IMR-90 (cell line): ENCODE results near the gene C16orf89. TPM values are rescaled to one million over a fixed set of nuclear protein-coding genes. Genes with fewer than 3 reads are reported as not detected.
"Not testable (repeated sequence)": the region's sequence is repeated elsewhere in the genome, so short reads cannot be mapped to it uniquely, and the experiment has no call there.

Source experiments
- ATAC-seq: fragments of 200-7000 bp; cut with Tn5 transposase; 2 replicates; pipeline ENCODE4 v1.9.1; 2020; ENCODE audit warnings: low read depth, mild to moderate bottlenecking, moderate library complexity
- BruUV-seq: library from RNA; stranded (reverse); fragments of 400-500 nt; replicated peaks from 2 replicates; lab custom pipeline; 2021; lab: Mats Ljungman, UMichigan
- CTCF ChIA-PET: fragments of 300-600 bp; formaldehyde crosslinking; extraction: SDS; loops from one replicate; lab custom pipeline; 2021; ENCODE audit warnings: antibody characterized with exemption; lab: Yijun Ruan, JAX
- POLR2A ChIA-PET: fragments of 300-600 bp; sonication (Branson Sonifier 250); formaldehyde crosslinking; loops from one replicate; lab custom pipeline; 2022; ENCODE audit warnings: antibody characterized with exemption; ENCODE audit not compliant: unreplicated experiment; lab: Charles Lee
- DNase-seq: peaks from one replicate; pipeline ENCODE4 v3.0.0; 2013
- H2AFZ ChIP-seq: replicated peaks from 2 replicates; pipeline ENCODE3; 2013; ENCODE audit warnings: low read length, mild to moderate bottlenecking; ENCODE audit not compliant: poor library complexity
- H2AK5ac ChIP-seq: 2 replicates; pipeline ENCODE4 v1.6.1; 2013; ENCODE audit warnings: low read depth, low read length, inconsistent platforms
- H2AK9ac ChIP-seq: replicated peaks from 2 replicates; pipeline ENCODE3; 2013; ENCODE audit warnings: mild to moderate bottlenecking, low read depth, low read length, moderate library complexity; ENCODE audit not compliant: poor library complexity
- H2BK120ac ChIP-seq: 2 replicates; pipeline ENCODE4 v1.6.1; 2013; ENCODE audit warnings: low read depth, low read length, inconsistent platforms
- H2BK15ac ChIP-seq: 3 replicates; pipeline ENCODE4 v1.6.1; 2013; ENCODE audit warnings: low read depth, low read length, inconsistent platforms
- H2BK20ac ChIP-seq: 2 replicates; pipeline ENCODE4 v1.6.1; 2013; ENCODE audit warnings: low read depth, mild to moderate bottlenecking, inconsistent platforms, low read length, moderate library complexity
- H2BK5ac ChIP-seq: 2 replicates; pipeline ENCODE4 v1.6.1; 2013; ENCODE audit warnings: mild to moderate bottlenecking, low read depth, low read length, inconsistent platforms; ENCODE audit not compliant: poor library complexity, severe bottlenecking
- H3K14ac ChIP-seq: replicated peaks from 2 replicates; pipeline ENCODE4 v1.6.1; 2013; ENCODE audit warnings: low read depth, low read length, inconsistent platforms
- H3K18ac ChIP-seq: 2 replicates; pipeline ENCODE4 v1.6.1; 2013; ENCODE audit warnings: low read depth, low read length, control low read depth
- H3K23ac ChIP-seq: 2 replicates; pipeline ENCODE4 v1.6.1; 2013; ENCODE audit warnings: low read depth, low read length, inconsistent platforms
- H3K27ac ChIP-seq: 2 replicates; pipeline ENCODE4 v1.5.1; 2013; ENCODE audit warnings: mild to moderate bottlenecking, control low read depth, low read length; ENCODE audit not compliant: insufficient read depth
- H3K27me3 ChIP-seq: 2 replicates; pipeline ENCODE4 v1.6.1; 2013; ENCODE audit warnings: low read length; ENCODE audit not compliant: control insufficient read depth, insufficient read depth
- H3K36me3 ChIP-seq: 2 replicates; pipeline ENCODE4 v1.6.1; 2013; ENCODE audit warnings: low read length, mixed read lengths; ENCODE audit not compliant: control insufficient read depth, insufficient read depth
- H3K4ac ChIP-seq: 2 replicates; pipeline ENCODE4 v1.6.1; 2013; ENCODE audit warnings: low read depth, low read length, inconsistent platforms
- H3K4me1 ChIP-seq: 2 replicates; pipeline ENCODE4 v1.6.1; 2013; ENCODE audit warnings: low read length, mixed read lengths; ENCODE audit not compliant: control insufficient read depth, insufficient read depth
- H3K4me2 ChIP-seq: 2 replicates; pipeline ENCODE4 v1.6.1; 2013; ENCODE audit warnings: low read depth, mild to moderate bottlenecking, control low read depth, low read length, moderate library complexity
- H3K4me3 ChIP-seq: 2 replicates; pipeline ENCODE4 v1.5.1; 2013; ENCODE audit warnings: low read depth, mild to moderate bottlenecking, control low read depth, low read length, moderate library complexity; ENCODE audit not compliant: insufficient read depth
- H3K56ac ChIP-seq: 2 replicates; pipeline ENCODE4 v1.6.1; 2013; ENCODE audit warnings: low read length, inconsistent platforms; ENCODE audit not compliant: insufficient read depth; ENCODE audit errors: extremely low read depth
- H3K79me1 ChIP-seq, 2 experiments: 2 replicates each; pipeline ENCODE4 v1.6.1; 2013; ENCODE audit warnings: low read length in 2 of 2, inconsistent platforms in 1 of 2, low read depth in 1 of 2
- H3K9ac ChIP-seq: 2 replicates; pipeline ENCODE4 v1.6.1; 2013; ENCODE audit warnings: low read depth, low read length, control low read depth
- H3K9me1 ChIP-seq: 2 replicates; pipeline ENCODE4 v1.6.1; 2013; ENCODE audit warnings: low read length, inconsistent platforms; ENCODE audit not compliant: insufficient read depth
- H3K9me3 ChIP-seq: 2 replicates; pipeline ENCODE4 v1.6.1; 2013; ENCODE audit warnings: low read length; ENCODE audit not compliant: control insufficient read depth, insufficient read depth
- H4K20me1 ChIP-seq: 2 replicates; pipeline ENCODE4 v1.6.1; 2013; ENCODE audit warnings: low read length, inconsistent platforms; ENCODE audit not compliant: insufficient read depth
- H4K5ac ChIP-seq: 2 replicates; pipeline ENCODE4 v1.6.1; 2013; ENCODE audit warnings: mild to moderate bottlenecking, low read depth, low read length, control low read depth
- H4K8ac ChIP-seq, 2 experiments: 2 replicates each; pipeline ENCODE4 v1.6.1; 2013; ENCODE audit warnings: low read depth in 2 of 2, low read length in 2 of 2, control low read depth in 1 of 2, inconsistent platforms in 1 of 2
- H4K91ac ChIP-seq: 2 replicates; pipeline ENCODE4 v1.6.1; 2013; ENCODE audit warnings: low read depth, low read length, inconsistent platforms; ENCODE audit not compliant: insufficient read depth
- WGBS, 2 experiments: methylation state at CpG; one replicate each; pipeline versions ENCODE4 v1.1.5 to v1.1.7; 2013; ENCODE audit warnings: missing lambda C conversion rate in 2 of 2; ENCODE audit not compliant: insufficient read length in 1 of 2; ENCODE audit errors: extremely low coverage in 2 of 2; 5-methylcytosine and 5-hydroxymethylcytosine counted together
- dilution Hi-C: fragments of 300-500 bp; cut with HindIII; formaldehyde crosslinking; loops from one replicate; pipeline ENCODE4 v1.14.3; 2018; ENCODE audit warnings: low sequenced_read_pairs; ENCODE audit not compliant: unreplicated experiment
- in situ Hi-C: fragments of 300-500 bp; cut with MboI; formaldehyde crosslinking; loops from 3 replicates; pipeline ENCODE4 v1.14.3; 2019; ENCODE audit warnings: low sequenced_read_pairs, inconsistent platforms, mixed read lengths
- intact Hi-C: fragments of 100-400 bp; cut with micrococcal nuclease; formaldehyde crosslinking; loops from 2 replicates; pipeline ENCODE4 v1.10.0; 2022
- polyA plus RNA-seq, 3 experiments: library from polyadenylated mRNA; depleted of rRNA; stranded (reverse); fragments of >200 nt; gene quantifications; 2 replicates each; pipeline ENCODE4 v1.2.3, GENCODE V29; 2012; ENCODE audit warnings: low replicate concordance in 1 of 3
- total RNA-seq: library from RNA; depleted of rRNA; stranded (reverse); fragments of >200 nt; gene quantifications from 2 replicates; pipeline ENCODE4 v1.2.3, GENCODE V29; 2012

C16orf89 gene
- total and polyA plus RNA-seq, 2 of the 4 experiments (the other 2 are of a cell fraction), result 0.17 to 0.18 TPM

DNA sequence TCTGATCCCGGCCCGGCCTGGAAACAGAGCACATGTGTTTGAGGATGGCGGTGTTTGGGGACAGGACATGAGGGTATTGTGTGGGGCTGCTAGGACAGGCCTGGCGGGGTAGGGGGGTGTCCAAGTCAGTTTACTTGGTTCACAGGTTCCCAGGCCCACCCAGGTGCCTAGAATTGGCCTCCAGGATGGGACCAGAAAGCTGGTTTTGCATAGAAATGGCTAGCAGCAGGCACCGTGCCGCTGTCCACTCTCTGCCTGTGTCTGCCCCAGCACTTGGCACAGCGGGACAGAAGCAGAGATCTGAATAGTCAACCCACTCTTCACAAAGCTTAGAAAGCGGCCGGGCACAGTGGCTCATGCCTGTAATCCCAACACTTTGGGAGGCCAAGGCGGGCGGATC, 20.0 kb upstream of the C16orf89 start:
- H3K9ac ChIP-seq, H3K4me1 ChIP-seq, H2BK20ac ChIP-seq, H2AK5ac ChIP-seq, intact Hi-C loops, ATAC-seq, H4K8ac ChIP-seq, H3K79me1 ChIP-seq, H3K27me3 ChIP-seq, H3K14ac ChIP-seq, H3K27ac ChIP-seq, DNase-seq, H3K4ac ChIP-seq, H2AFZ ChIP-seq, H3K4me2 ChIP-seq, POLR2A ChIA-PET, H3K9me1 ChIP-seq, H4K5ac ChIP-seq, H2AK9ac ChIP-seq, H3K9me3 ChIP-seq, dilution Hi-C loops, H3K4me3 ChIP-seq, H3K56ac ChIP-seq, H4K20me1 ChIP-seq, in situ Hi-C loops, H2BK5ac ChIP-seq, H2BK120ac ChIP-seq, BruUV-seq, H4K91ac ChIP-seq, H3K23ac ChIP-seq, H3K18ac ChIP-seq, H2BK15ac ChIP-seq: not testable (repeated sequence)
- 100% methylated on average over 1 of the region's 11 CpGs; no CpG with 5 or more reads in 1 of the 2 experiments for whole genome bisulfite sequencing, 2 experiments
- H3K36me3 ChIP-seq, result peaks cover 27% of the 10 kb centered on the region
- CTCF ChIA-PET, result interaction anchor here (0.9 kb wide), 1 partner anchor 9 kb away, joined by 3 read pairs; no protein-coding TSS in a partner anchor
